ENCODE data around the gene RAB24.

DNA sequence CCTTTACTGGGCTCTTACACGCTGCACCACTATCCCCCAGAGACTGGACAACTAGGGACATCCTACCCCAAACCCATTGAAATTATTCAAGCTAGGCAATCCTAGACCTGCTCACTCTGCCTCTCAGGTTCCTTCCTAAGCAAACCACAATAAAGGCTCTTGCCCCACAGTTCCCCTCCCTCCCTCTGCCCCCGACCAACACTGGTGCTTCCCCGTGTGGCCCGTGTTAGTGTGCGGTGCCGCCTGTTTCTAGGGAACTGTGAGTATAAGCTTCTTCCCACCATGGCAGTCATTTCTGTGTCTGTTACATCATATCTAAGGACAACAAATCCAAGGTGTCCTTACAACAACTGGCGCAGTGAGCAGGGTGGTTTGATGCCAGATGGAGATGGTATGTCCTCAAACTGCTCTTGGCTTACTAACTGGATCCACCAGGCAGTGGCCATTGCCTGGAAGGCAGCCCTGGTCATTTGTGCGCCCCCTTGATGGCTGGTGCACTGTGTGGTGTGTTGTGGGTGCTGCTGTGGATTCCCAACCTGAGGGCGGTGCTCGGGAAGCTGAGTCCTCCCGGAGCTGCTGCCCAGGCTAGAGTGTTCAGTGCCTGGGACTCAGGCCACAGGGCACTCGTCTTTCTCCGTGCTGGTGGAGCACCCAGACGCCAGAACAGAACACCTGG lies 16.5 kb upstream of the RAB24 start:
- TF ChIP-seq POLR2AphosphoS5 (IDR thresholded peaks at IDR 0.05; ENCODE audit: low read depth, low read length) (no peak), POLR2A (IDR thresholded peaks at IDR 0.05; ENCODE audit: low read depth, low read length) (no peak), TAF1 (IDR thresholded peaks at IDR 0.05; ENCODE audit: borderline replicate concordance, low read depth, low read length) (no peak)

All from GM12892 (cell line).